ENCODE data around the gene NF2.

DNA sequence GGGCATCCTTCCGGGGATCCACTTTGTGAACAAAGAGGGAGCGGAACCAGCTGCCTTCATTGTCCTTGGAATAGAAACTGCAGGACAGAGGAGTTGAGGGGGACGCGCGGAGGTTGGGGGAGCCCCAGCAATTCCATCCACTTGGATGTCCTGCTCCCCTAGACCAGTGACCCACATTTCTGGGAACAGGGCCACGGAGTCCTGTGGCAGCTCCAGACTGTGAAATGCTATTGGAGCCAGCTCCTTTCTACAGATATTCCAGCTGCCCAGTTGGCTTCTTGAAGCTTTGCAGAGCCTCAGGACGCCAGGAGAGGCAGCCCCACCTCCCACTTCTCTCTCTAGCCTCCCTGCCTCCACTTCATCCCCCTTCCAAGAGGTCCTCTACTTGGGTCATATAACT lies 33.0 kb upstream of the NF2 start:
- no peak for TF ChIP-seq POLR2A (IDR thresholded peaks at IDR 0.05)
- TF ChIP-seq, protein P1, sequence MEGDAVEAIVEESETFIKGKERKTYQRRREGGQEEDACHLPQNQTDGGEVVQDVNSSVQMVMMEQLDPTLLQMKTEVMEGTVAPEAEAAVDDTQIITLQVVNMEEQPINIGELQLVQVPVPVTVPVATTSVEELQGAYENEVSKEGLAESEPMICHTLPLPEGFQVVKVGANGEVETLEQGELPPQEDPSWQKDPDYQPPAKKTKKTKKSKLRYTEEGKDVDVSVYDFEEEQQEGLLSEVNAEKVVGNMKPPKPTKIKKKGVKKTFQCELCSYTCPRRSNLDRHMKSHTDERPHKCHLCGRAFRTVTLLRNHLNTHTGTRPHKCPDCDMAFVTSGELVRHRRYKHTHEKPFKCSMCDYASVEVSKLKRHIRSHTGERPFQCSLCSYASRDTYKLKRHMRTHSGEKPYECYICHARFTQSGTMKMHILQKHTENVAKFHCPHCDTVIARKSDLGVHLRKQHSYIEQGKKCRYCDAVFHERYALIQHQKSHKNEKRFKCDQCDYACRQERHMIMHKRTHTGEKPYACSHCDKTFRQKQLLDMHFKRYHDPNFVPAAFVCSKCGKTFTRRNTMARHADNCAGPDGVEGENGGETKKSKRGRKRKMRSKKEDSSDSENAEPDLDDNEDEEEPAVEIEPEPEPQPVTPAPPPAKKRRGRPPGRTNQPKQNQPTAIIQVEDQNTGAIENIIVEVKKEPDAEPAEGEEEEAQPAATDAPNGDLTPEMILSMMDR (IDR thresholded peaks at IDR 0.05), result no peak

All from ovary (tissue), 3 donors.